ENCODE data around the gene YLPM1.
A peak's percentile ranks its signal among the peaks of the same experiment; 100 is the strongest.

The YLPM1 gene

GRCh38 chr14:74763803-74764531 lies 851 bp downstream of the YLPM1 start:
- Mint-ChIP-seq H3K27me3 (peaks cover 3% of the 10 kb centered on the region), H3K36me3 (ENCODE audit: low read depth) (peaks cover 36% of the 10 kb centered on the region), H3K27ac (peak overlapping the region; percentile 90), H3K4me3 (peak overlapping the region; percentile 99), H3K9me3 (no peaks in the 10 kb centered on the region), H3K4me1 (ENCODE audit: low read depth) (peaks cover 46% of the 10 kb centered on the region)
- intact Hi-C loops (cut with micrococcal nuclease): loop anchor here (2.0 to 10.0 kb wide), 2 partner anchors 51 to 679 kb away; partner anchors contain the start of genes ALDH6A1, AREL1, FCF1 and LIN52

- H3K27ac Mint-ChIP-seq: no peak overlapping the region
These were observed 2.6 kb downstream of the YLPM1 start for GRCh38 chr14:74765721-74766120.

GRCh38 chr14:74771399-74771798 lies 8.3 kb downstream of the YLPM1 start:
- Mint-ChIP-seq H3K27me3 (no peaks in the 10 kb centered on the region), H3K4me1 (ENCODE audit: low read depth) (peaks cover 25% of the 10 kb centered on the region)

More at GRCh38 chr14:74765721-74766120, 2.6 kb downstream of the YLPM1 start:
- Mint-ChIP-seq H3K4me1 (ENCODE audit: low read depth) (peaks cover 49% of the 10 kb centered on the region), H3K36me3 (ENCODE audit: low read depth) (peaks cover 36% of the 10 kb centered on the region), H3K27me3 (no peaks in the 10 kb centered on the region), H3K9me3 (no peaks in the 10 kb centered on the region), H3K4me3 (peak overlapping the region; percentile 39)
- intact Hi-C loops (cut with micrococcal nuclease): loop anchor here (5.0 to 10.0 kb wide), 2 partner anchors 273 to 681 kb away; partner anchors contain the start of genes ALDH6A1, ISCA2, LIN52 and NPC2

GRCh38 chr14:74784634-74785033 lies 21.5 kb downstream of the YLPM1 start:
- Mint-ChIP-seq H3K4me1 (ENCODE audit: low read depth) (peaks cover 13% of the 10 kb centered on the region), H3K9me3 (no peaks in the 10 kb centered on the region), H3K27ac (no peak overlapping the region), H3K27me3 (no peaks in the 10 kb centered on the region), H3K36me3 (ENCODE audit: low read depth) (peaks cover 91% of the 10 kb centered on the region), H3K4me3 (no peak overlapping the region)
- intact Hi-C loops (cut with micrococcal nuclease): no loop called here

More at GRCh38 chr14:74771399-74771798, 8.3 kb downstream of the YLPM1 start:
- H3K27ac Mint-ChIP-seq: no peak overlapping the region
- intact Hi-C loops (cut with micrococcal nuclease): no loop called here
- no peak overlapping the region for H3K4me3 Mint-ChIP-seq
- H3K9me3 Mint-ChIP-seq: no peaks in the 10 kb centered on the region
- peaks cover 32% of the 10 kb centered on the region for H3K36me3 Mint-ChIP-seq (ENCODE audit: low read depth)

GRCh38 chr14:74785056-74785613 lies 22.0 kb downstream of the YLPM1 start:
- H3K27me3 Mint-ChIP-seq: no peaks in the 10 kb centered on the region
- H3K9me3 Mint-ChIP-seq: no peaks in the 10 kb centered on the region
- H3K4me3 Mint-ChIP-seq: no peak overlapping the region
- intact Hi-C loops (cut with micrococcal nuclease): no loop called here
- no peak overlapping the region for H3K27ac Mint-ChIP-seq
- peaks cover 86% of the 10 kb centered on the region for H3K36me3 Mint-ChIP-seq (ENCODE audit: low read depth)
- H3K4me1 Mint-ChIP-seq (ENCODE audit: low read depth): peaks cover 13% of the 10 kb centered on the region

- intact Hi-C loops (cut with micrococcal nuclease): no loop called here
- Mint-ChIP-seq H3K27me3 (no peaks in the 10 kb centered on the region), H3K4me1 (ENCODE audit: low read depth) (peaks cover 19% of the 10 kb centered on the region), H3K36me3 (ENCODE audit: low read depth) (peaks cover 68% of the 10 kb centered on the region), H3K4me3 (no peak overlapping the region), H3K27ac (no peak overlapping the region), H3K9me3 (no peaks in the 10 kb centered on the region)
These were observed 23.7 kb downstream of the YLPM1 start for GRCh38 chr14:74786796-74787315.

- H3K27ac Mint-ChIP-seq: no peak overlapping the region
- no peaks in the 10 kb centered on the region for H3K9me3 Mint-ChIP-seq
- no peak overlapping the region for H3K4me3 Mint-ChIP-seq
- intact Hi-C loops (cut with micrococcal nuclease): loop anchor here (5.0 kb wide), 1 partner anchor 430 kb away; no protein-coding TSS in a partner anchor
- no peaks in the 10 kb centered on the region for H3K27me3 Mint-ChIP-seq
- peaks cover 18% of the 10 kb centered on the region for H3K4me1 Mint-ChIP-seq (ENCODE audit: low read depth)
- H3K36me3 Mint-ChIP-seq (ENCODE audit: low read depth): peaks cover 47% of the 10 kb centered on the region
These were observed 29.3 kb downstream of the YLPM1 start for GRCh38 chr14:74792249-74793039.

GRCh38 chr14:74793506-74794155 lies 30.5 kb downstream of the YLPM1 start:
- intact Hi-C loops (cut with micrococcal nuclease): loop anchor here (5.0 kb wide), 1 partner anchor 431 kb away; no protein-coding TSS in a partner anchor
- Mint-ChIP-seq H3K9me3 (no peaks in the 10 kb centered on the region), H3K36me3 (ENCODE audit: low read depth) (peaks cover 46% of the 10 kb centered on the region), H3K4me3 (no peak overlapping the region), H3K27ac (no peak overlapping the region), H3K4me1 (ENCODE audit: low read depth) (peaks cover 18% of the 10 kb centered on the region), H3K27me3 (no peaks in the 10 kb centered on the region)

- intact Hi-C loops (cut with micrococcal nuclease): loop anchor here (5.0 kb wide), 1 partner anchor 433 kb away; no protein-coding TSS in a partner anchor
- H3K4me1 Mint-ChIP-seq (ENCODE audit: low read depth): peaks cover 18% of the 10 kb centered on the region
- H3K27ac Mint-ChIP-seq: no peak overlapping the region
- no peaks in the 10 kb centered on the region for H3K9me3 Mint-ChIP-seq
- no peak overlapping the region for H3K4me3 Mint-ChIP-seq
- peaks cover 49% of the 10 kb centered on the region for H3K36me3 Mint-ChIP-seq (ENCODE audit: low read depth)
- no peaks in the 10 kb centered on the region for H3K27me3 Mint-ChIP-seq
These were observed 31.8 kb downstream of the YLPM1 start for GRCh38 chr14:74794947-74795346.

- H3K27ac Mint-ChIP-seq: no peak overlapping the region
- no peak overlapping the region for H3K4me3 Mint-ChIP-seq
- no peaks in the 10 kb centered on the region for H3K9me3 Mint-ChIP-seq
- H3K27me3 Mint-ChIP-seq: no peaks in the 10 kb centered on the region
- intact Hi-C loops (cut with micrococcal nuclease): no loop called here
- no peaks in the 10 kb centered on the region for H3K4me1 Mint-ChIP-seq (ENCODE audit: low read depth)
- H3K36me3 Mint-ChIP-seq (ENCODE audit: low read depth): peaks cover 58% of the 10 kb centered on the region
These were observed 36.6 kb downstream of the YLPM1 start for GRCh38 chr14:74799765-74800164.

- no peaks in the 10 kb centered on the region for H3K4me1 Mint-ChIP-seq (ENCODE audit: low read depth)
- intact Hi-C loops (cut with micrococcal nuclease): no loop called here
- H3K9me3 Mint-ChIP-seq: no peaks in the 10 kb centered on the region
- H3K36me3 Mint-ChIP-seq (ENCODE audit: low read depth): peaks cover 58% of the 10 kb centered on the region
- no peak overlapping the region for H3K4me3 Mint-ChIP-seq
- no peak overlapping the region for H3K27ac Mint-ChIP-seq
- H3K27me3 Mint-ChIP-seq: no peaks in the 10 kb centered on the region
These were observed 37.7 kb downstream of the YLPM1 start for GRCh38 chr14:74800780-74801179.

- H3K27me3 Mint-ChIP-seq: no peaks in the 10 kb centered on the region
- intact Hi-C loops (cut with micrococcal nuclease): no loop called here
- no peak overlapping the region for H3K4me3 Mint-ChIP-seq
- no peaks in the 10 kb centered on the region for H3K4me1 Mint-ChIP-seq (ENCODE audit: low read depth)
- no peak overlapping the region for H3K27ac Mint-ChIP-seq
- peaks cover 58% of the 10 kb centered on the region for H3K36me3 Mint-ChIP-seq (ENCODE audit: low read depth)
- H3K9me3 Mint-ChIP-seq: no peaks in the 10 kb centered on the region
These were observed 38.3 kb downstream of the YLPM1 start for GRCh38 chr14:74801396-74801795.

- Mint-ChIP-seq H3K9me3 (no peaks in the 10 kb centered on the region), H3K27me3 (no peaks in the 10 kb centered on the region), H3K27ac (no peak overlapping the region), H3K36me3 (ENCODE audit: low read depth) (peaks cover 55% of the 10 kb centered on the region), H3K4me1 (ENCODE audit: low read depth) (no peaks in the 10 kb centered on the region), H3K4me3 (no peak overlapping the region)
- intact Hi-C loops (cut with micrococcal nuclease): no loop called here
These were observed 41.2 kb downstream of the YLPM1 start for GRCh38 chr14:74804219-74804825.

Measured in dendritic cell treated with granulocyte-macrophage colony-stimulating factor and Interleukin-4, amounts not matched to agents 40 ng/mL and 50 ng/mL, for 4 days (primary cell).